SK-N-SH (cell line): ENCODE results near the gene NPPB. TPM values are rescaled to one million over a fixed set of nuclear protein-coding genes. Genes with fewer than 3 reads are reported as not detected.

ENCODE experiments used
- CTCF ChIA-PET: fragments of 300-600, 350-600 bp; formaldehyde crosslinking; extraction: SDS; loops from one replicate; lab custom pipeline; 2021; lab: Yijun Ruan, JAX
- POLR2A ChIA-PET: fragments of 350-600 bp; sonication (Branson Sonifier 250); formaldehyde crosslinking; extraction: SDS; loops from one replicate; lab custom pipeline; 2020; ENCODE audit warnings: antibody characterized with exemption, inconsistent platforms; lab: Yijun Ruan, JAX
- DNase-seq: peaks from one replicate; pipeline ENCODE4 v3.0.0; 2012
- H2AFZ ChIP-seq: fragments of 200-600 bp; sonication (generic); 2 replicates; pipeline ENCODE4 v1.8.1; 2016; ENCODE audit warnings: antibody characterized with exemption, mild to moderate bottlenecking, low read depth
- H3F3A ChIP-seq: fragments of 200-600 bp; sonication (generic); replicated peaks from 2 replicates; pipeline ENCODE3; 2016; ENCODE audit warnings: antibody characterized with exemption, mild to moderate bottlenecking; ENCODE audit not compliant: insufficient read depth
- H3K27ac ChIP-seq, 2 experiments: fragments of 200-500 bp in 1 of 2; fragments of 200-600 bp in 1 of 2; sonication (Bioruptor generic) in 1 of 2; sonication (generic), shearing (Covaris generic) in 1 of 2; 2 replicates each; pipeline versions ENCODE4 v1.5.1 to v1.6.1; 2014 to 2016; ENCODE audit warnings: low read depth in 2 of 2, inconsistent platforms in 1 of 2, low read length in 1 of 2, mild to moderate bottlenecking in 1 of 2, mixed read lengths in 1 of 2
- H3K27me3 ChIP-seq: fragments of 200-600 bp; sonication (generic), shearing (Covaris generic); 2 replicates; pipeline ENCODE4 v1.6.1; 2016; ENCODE audit warnings: mixed run types; ENCODE audit not compliant: insufficient read depth
- H3K36me3 ChIP-seq, 2 experiments: fragments of 200-500 bp in 1 of 2; fragments of 200-600 bp in 1 of 2; sonication (Bioruptor generic) in 1 of 2; sonication (generic) in 1 of 2; replicated peaks in 1 of 2; 2 replicates each; pipeline versions ENCODE3 to v1.5.1; 2014 to 2016; ENCODE audit warnings: low read length in 1 of 2, mild to moderate bottlenecking in 1 of 2; ENCODE audit not compliant: insufficient read depth in 2 of 2, control insufficient read depth in 1 of 2
- H3K4me1 ChIP-seq, 2 experiments: fragments of 200-500 bp in 1 of 2; fragments of 200-600 bp in 1 of 2; sonication (Bioruptor generic) in 1 of 2; sonication (generic), shearing (Covaris generic) in 1 of 2; 2 replicates each; pipeline versions ENCODE4 v1.5.1 to v1.6.1; 2014 to 2016; ENCODE audit warnings: low read depth in 1 of 2, low read length in 1 of 2, mixed run types in 1 of 2; ENCODE audit not compliant: insufficient read depth in 2 of 2, control insufficient read depth in 1 of 2
- H3K4me2 ChIP-seq: fragments of 200-600 bp; sonication (generic), shearing (Covaris generic); 2 replicates; pipeline ENCODE4 v1.6.1; 2017; ENCODE audit warnings: mixed run types
- H3K4me3 ChIP-seq, 2 experiments: fragments of 200-500 bp in 1 of 2; fragments of 200-600 bp in 1 of 2; sonication (Bioruptor generic) in 1 of 2; sonication (generic), shearing (Covaris generic) in 1 of 2; 2 replicates each; pipeline versions ENCODE4 v1.5.1 to v1.8.1; 2014 to 2016; ENCODE audit warnings: low read depth in 2 of 2, inconsistent platforms in 1 of 2, low read length in 1 of 2, mild to moderate bottlenecking in 1 of 2, mixed read lengths in 1 of 2, moderate library complexity in 1 of 2
- H3K79me2 ChIP-seq: fragments of 200-600 bp; sonication (generic); 2 replicates; pipeline ENCODE4 v1.8.1; 2017; ENCODE audit warnings: mild to moderate bottlenecking; ENCODE audit not compliant: insufficient read depth
- H3K9ac ChIP-seq: fragments of 200-600 bp; sonication (generic); 2 replicates; pipeline ENCODE4 v1.6.1; 2017; ENCODE audit warnings: mixed run types
- H3K9me2 ChIP-seq: fragments of 200-600 bp; sonication (generic); 2 replicates; pipeline ENCODE4 v1.6.1; 2017; ENCODE audit warnings: mixed run types
- H3K9me3 ChIP-seq: fragments of 200-600 bp; sonication (generic); 2 replicates; pipeline ENCODE4 v1.6.1; 2017; ENCODE audit warnings: mixed run types, mild to moderate bottlenecking, moderate library complexity
- H4K20me1 ChIP-seq: fragments of 200-600 bp; sonication (generic); 2 replicates; pipeline ENCODE4 v1.6.1; 2017; ENCODE audit warnings: mild to moderate bottlenecking, mixed run types; ENCODE audit not compliant: insufficient read depth
- CHD2 ChIP-seq: fragments of 150-350 bp; IDR thresholded peaks from 2 replicates; pipeline ENCODE4 v1.6.1; 2018; ENCODE audit warnings: low read length; ENCODE audit not compliant: partially characterized antibody
- EP300 ChIP-seq, 2 experiments: IDR thresholded peaks; 2 replicates each; pipeline versions ENCODE4 v1.4.0 to v1.6.1; 2012; ENCODE audit warnings: borderline replicate concordance in 1 of 2, low read depth in 1 of 2, low read length in 1 of 2
- EZH2phosphoT487 ChIP-seq: fragments of 200-600 bp; sonication (generic); IDR thresholded peaks from 2 replicates; pipeline ENCODE4 v1.6.1; 2017; ENCODE audit warnings: low read depth, mixed run types, mild to moderate bottlenecking, antibody characterized with exemption, moderate library complexity, borderline replicate concordance
- FOXJ3 ChIP-seq: sonication (generic); formaldehyde crosslinking; IDR thresholded peaks from 2 replicates; pipeline ENCODE4 v1.5.1; 2020; ENCODE audit warnings: mild to moderate bottlenecking, missing genetic modification reagents
- GATA2 ChIP-seq: sonication (generic); formaldehyde crosslinking; IDR thresholded peaks from 2 replicates; pipeline ENCODE4 v1.5.0; 2020; ENCODE audit warnings: mild to moderate bottlenecking, missing genetic modification reagents
- POLR2AphosphoS5 ChIP-seq: IDR thresholded peaks from 2 replicates; pipeline ENCODE4 v1.6.1; 2012; ENCODE audit warnings: low read depth, low read length
- RCOR1 ChIP-seq: fragments of 150-350 bp; IDR thresholded peaks from 2 replicates; pipeline ENCODE4 v1.6.1; 2017; ENCODE audit warnings: antibody characterized with exemption, low read length
- RFX5 ChIP-seq: IDR thresholded peaks from 2 replicates; pipeline ENCODE4 v1.6.1; 2012; ENCODE audit warnings: mild to moderate bottlenecking, improper control_type of control experiment, low read length
- RXRA ChIP-seq: IDR thresholded peaks from 2 replicates; pipeline ENCODE4 v1.4.0; 2012; ENCODE audit warnings: low read depth, mild to moderate bottlenecking, borderline replicate concordance
- SIN3A ChIP-seq: IDR thresholded peaks from 2 replicates; pipeline ENCODE4 v1.6.1; 2012; ENCODE audit warnings: low read depth, mild to moderate bottlenecking, low read length, moderate library complexity, borderline replicate concordance
- SMC3 ChIP-seq: IDR thresholded peaks from 2 replicates; pipeline ENCODE4 v1.6.1; 2012; ENCODE audit warnings: low read depth, low read length, improper control_type of control experiment
- TEAD4 ChIP-seq: IDR thresholded peaks from 2 replicates; pipeline ENCODE4 v1.4.0; 2012; ENCODE audit warnings: mild to moderate bottlenecking, borderline replicate concordance; ENCODE audit not compliant: insufficient read depth
- WGBS: methylation state at CpG from one replicate; pipeline ENCODE4 v1.1.6; 2017; ENCODE audit warnings: low lambda C conversion rate; 5-methylcytosine and 5-hydroxymethylcytosine counted together
- polyA plus RNA-seq, 3 experiments: library from polyadenylated mRNA; depleted of rRNA; stranded (reverse); fragments of >200 nt; gene quantifications; 2 replicates each; pipeline ENCODE4 v1.2.3, GENCODE V29; 2012
- TF ChIP-seq, protein P1 (sequence below): fragments of 150-350 bp; IDR thresholded peaks from 2 replicates; pipeline ENCODE4 v1.6.1; 2017; ENCODE audit warnings: antibody characterized with exemption, low read length, low read depth, borderline replicate concordance
- TF ChIP-seq, protein P2 (sequence below): IDR thresholded peaks from 2 replicates; pipeline ENCODE4; 2012
- TF ChIP-seq, protein P3 (sequence below): fragments of 150-350 bp; IDR thresholded peaks from 2 replicates; pipeline ENCODE4 v1.6.1; 2016; ENCODE audit warnings: mild to moderate bottlenecking, low read depth, low read length
- TF ChIP-seq, protein P4 (sequence below): IDR thresholded peaks from 2 replicates; pipeline ENCODE4 v1.4.0; 2012; ENCODE audit warnings: low read depth, borderline replicate concordance
- TF ChIP-seq, protein P5 (sequence below): IDR thresholded peaks from 2 replicates; pipeline ENCODE4 v1.4.0; 2012; ENCODE audit warnings: low read depth, borderline replicate concordance
- TF ChIP-seq, protein P6 (sequence below): IDR thresholded peaks from 2 replicates; pipeline ENCODE4 v1.4.0; 2012; ENCODE audit warnings: low read depth

The NPPB gene
- polyA plus RNA-seq, 1 of the 3 experiments (the other 2 are of a cell fraction) = 0.85 TPM

DNA sequence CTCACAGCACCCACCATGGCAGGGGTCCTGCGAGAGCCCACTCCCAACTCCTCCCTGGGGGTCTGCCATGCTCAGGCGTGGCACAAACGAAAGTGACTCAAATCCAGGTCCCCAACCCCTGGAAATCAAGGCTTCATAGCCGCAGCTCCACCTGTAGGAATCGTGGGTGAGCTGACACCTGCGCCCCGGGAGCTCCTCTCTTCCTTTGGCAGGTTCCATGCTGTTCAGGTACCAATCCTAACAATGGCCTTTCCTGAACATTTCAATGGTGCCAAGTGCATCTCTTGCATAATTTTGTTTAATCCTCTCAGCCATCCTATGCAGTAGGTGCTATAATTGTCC is 28.9 kb upstream of the NPPB start:
- no peak for DNase-seq

DNA sequence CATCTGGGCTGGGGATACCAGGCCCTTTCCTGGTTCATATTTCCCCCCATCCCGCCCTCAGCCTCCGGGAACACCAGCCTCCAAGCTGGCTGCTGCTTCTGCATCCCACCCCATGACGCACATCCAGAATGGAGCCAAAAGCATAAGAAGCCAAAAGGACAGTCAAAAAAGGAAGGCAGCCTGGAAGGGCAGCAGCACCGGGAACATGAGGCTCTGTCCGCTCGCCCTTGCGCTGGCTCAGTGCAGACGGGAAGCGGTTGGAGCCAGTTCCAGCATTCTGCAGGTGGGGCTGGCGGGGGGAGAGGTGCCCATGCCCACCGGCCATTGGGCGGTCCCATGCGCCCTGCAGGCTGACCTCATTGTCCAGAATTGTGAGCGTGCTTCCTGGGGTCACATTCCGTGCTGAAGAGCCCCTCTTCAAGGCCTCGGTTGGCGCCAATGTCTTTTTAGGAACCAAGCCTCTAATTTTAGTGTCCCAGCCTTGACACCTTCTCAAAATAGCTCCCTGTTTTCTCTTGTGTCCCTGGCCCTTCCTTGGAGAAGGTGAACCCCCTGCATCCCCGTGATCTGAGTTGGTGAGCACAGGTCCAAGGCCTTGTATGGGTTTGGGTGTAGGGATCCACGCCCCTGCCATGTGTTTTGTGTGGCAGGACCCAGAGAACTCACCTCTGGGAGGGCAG is 28.4 kb upstream of the NPPB start:
- no peaks in the 10 kb centered on the region for H3F3A ChIP-seq
- 66% methylated on average over 8 of the region's 19 CpGs for WGBS
- no peak overlapping the region for H2AFZ ChIP-seq
- no peaks in the 10 kb centered on the region for H3K9me2 ChIP-seq
- CTCF ChIA-PET = interaction anchor here (0.6 to 5.3 kb wide), 4 partner anchors 17 to 80 kb away, joined by 3 to 48 read pairs (median 5); no protein-coding TSS in a partner anchor
- H3K36me3 ChIP-seq = no peaks in the 10 kb centered on the region
- DNase-seq = no peak
- TF ChIP-seq SIN3A (no peak), RCOR1 (no peak), GATA2 (CRISPR knock-in tag) (no peak), POLR2AphosphoS5 (no peak), EP300 (IDR thresholded peaks at IDR 0.05; ENCODE audit: borderline replicate concordance in 1 of 2, low read depth in 1 of 2, low read length in 1 of 2) (no peak)
- TF ChIP-seq, protein P1, sequence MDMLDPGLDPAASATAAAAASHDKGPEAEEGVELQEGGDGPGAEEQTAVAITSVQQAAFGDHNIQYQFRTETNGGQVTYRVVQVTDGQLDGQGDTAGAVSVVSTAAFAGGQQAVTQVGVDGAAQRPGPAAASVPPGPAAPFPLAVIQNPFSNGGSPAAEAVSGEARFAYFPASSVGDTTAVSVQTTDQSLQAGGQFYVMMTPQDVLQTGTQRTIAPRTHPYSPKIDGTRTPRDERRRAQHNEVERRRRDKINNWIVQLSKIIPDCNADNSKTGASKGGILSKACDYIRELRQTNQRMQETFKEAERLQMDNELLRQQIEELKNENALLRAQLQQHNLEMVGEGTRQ = no peak
- TF ChIP-seq, protein P2, sequence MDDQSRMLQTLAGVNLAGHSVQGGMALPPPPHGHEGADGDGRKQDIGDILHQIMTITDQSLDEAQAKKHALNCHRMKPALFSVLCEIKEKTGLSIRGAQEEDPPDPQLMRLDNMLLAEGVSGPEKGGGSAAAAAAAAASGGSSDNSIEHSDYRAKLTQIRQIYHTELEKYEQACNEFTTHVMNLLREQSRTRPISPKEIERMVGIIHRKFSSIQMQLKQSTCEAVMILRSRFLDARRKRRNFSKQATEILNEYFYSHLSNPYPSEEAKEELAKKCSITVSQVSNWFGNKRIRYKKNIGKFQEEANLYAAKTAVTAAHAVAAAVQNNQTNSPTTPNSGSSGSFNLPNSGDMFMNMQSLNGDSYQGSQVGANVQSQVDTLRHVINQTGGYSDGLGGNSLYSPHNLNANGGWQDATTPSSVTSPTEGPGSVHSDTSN = no peak
- TF ChIP-seq, protein P3, sequence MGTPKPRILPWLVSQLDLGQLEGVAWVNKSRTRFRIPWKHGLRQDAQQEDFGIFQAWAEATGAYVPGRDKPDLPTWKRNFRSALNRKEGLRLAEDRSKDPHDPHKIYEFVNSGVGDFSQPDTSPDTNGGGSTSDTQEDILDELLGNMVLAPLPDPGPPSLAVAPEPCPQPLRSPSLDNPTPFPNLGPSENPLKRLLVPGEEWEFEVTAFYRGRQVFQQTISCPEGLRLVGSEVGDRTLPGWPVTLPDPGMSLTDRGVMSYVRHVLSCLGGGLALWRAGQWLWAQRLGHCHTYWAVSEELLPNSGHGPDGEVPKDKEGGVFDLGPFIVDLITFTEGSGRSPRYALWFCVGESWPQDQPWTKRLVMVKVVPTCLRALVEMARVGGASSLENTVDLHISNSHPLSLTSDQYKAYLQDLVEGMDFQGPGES = no peak
- TF ChIP-seq, protein P4, sequence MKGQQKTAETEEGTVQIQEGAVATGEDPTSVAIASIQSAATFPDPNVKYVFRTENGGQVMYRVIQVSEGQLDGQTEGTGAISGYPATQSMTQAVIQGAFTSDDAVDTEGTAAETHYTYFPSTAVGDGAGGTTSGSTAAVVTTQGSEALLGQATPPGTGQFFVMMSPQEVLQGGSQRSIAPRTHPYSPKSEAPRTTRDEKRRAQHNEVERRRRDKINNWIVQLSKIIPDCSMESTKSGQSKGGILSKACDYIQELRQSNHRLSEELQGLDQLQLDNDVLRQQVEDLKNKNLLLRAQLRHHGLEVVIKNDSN = no peak
- H3K9ac ChIP-seq = no peak overlapping the region
- peaks cover 0 to 20% of the 10 kb centered on the region in 2 experiments; a peak in 2 of 4 replicates for H3K4me1 ChIP-seq
- no peak overlapping the region for H3K4me3 ChIP-seq
- H4K20me1 ChIP-seq = no peaks in the 10 kb centered on the region
- POLR2A ChIA-PET = interaction anchor here (0.6 to 1.1 kb wide), 2 partner anchors 45 to 75 kb away, joined by 3 to 5 read pairs; no protein-coding TSS in a partner anchor
- H3K4me2 ChIP-seq = no peak overlapping the region
- no peak overlapping the region for H3K27ac ChIP-seq
- no peaks in the 10 kb centered on the region for H3K79me2 ChIP-seq
- H3K27me3 ChIP-seq = 0 out of 2 replicates have a peak, but pooled peaks cover 4% of the 10 kb centered on the region
- no peaks in the 10 kb centered on the region for H3K9me3 ChIP-seq

More for the DNA sequence above, 28.9 kb upstream of the NPPB start:
- Histone ChIP-seq H4K20me1 (no peaks in the 10 kb centered on the region), H3K9me2 (no peaks in the 10 kb centered on the region), H2AFZ (no peak overlapping the region), H3K9ac (no peak overlapping the region), H3K27me3 (0 out of 2 replicates have a peak, but pooled peaks cover 6% of the 10 kb centered on the region), H3K4me2 (no peak overlapping the region), H3K36me3 (no peaks in the 10 kb centered on the region), H3K27ac (no peak overlapping the region), H3F3A (no peaks in the 10 kb centered on the region), H3K4me3 (no peak overlapping the region), H3K4me1 (peaks cover 0 to 19% of the 10 kb centered on the region in 2 experiments; a peak in 2 of 4 replicates), H3K79me2 (no peaks in the 10 kb centered on the region), H3K9me3 (no peaks in the 10 kb centered on the region)
- CTCF ChIA-PET = interaction anchor here (0.9 to 5.3 kb wide), 4 partner anchors 17 to 237 kb away, joined by 3 to 48 read pairs (median 5); no protein-coding TSS in a partner anchor
- WGBS = 94% methylated on average over 3 of the region's 7 CpGs
- no peak for TF ChIP-seq RXRA
- no peak for TF ChIP-seq SMC3
- no peak for TF ChIP-seq TEAD4
- TF ChIP-seq, protein P2 = no peak
- no peak for TF ChIP-seq CHD2
- TF ChIP-seq EZH2phosphoT487 = no peak
- no peak for TF ChIP-seq FOXJ3 (CRISPR knock-in tag)
- TF ChIP-seq RFX5 = no peak
- TF ChIP-seq EP300 (IDR thresholded peaks at IDR 0.05; ENCODE audit: borderline replicate concordance in 1 of 2, low read depth in 1 of 2, low read length in 1 of 2) = no peak
- TF ChIP-seq, protein P5, sequence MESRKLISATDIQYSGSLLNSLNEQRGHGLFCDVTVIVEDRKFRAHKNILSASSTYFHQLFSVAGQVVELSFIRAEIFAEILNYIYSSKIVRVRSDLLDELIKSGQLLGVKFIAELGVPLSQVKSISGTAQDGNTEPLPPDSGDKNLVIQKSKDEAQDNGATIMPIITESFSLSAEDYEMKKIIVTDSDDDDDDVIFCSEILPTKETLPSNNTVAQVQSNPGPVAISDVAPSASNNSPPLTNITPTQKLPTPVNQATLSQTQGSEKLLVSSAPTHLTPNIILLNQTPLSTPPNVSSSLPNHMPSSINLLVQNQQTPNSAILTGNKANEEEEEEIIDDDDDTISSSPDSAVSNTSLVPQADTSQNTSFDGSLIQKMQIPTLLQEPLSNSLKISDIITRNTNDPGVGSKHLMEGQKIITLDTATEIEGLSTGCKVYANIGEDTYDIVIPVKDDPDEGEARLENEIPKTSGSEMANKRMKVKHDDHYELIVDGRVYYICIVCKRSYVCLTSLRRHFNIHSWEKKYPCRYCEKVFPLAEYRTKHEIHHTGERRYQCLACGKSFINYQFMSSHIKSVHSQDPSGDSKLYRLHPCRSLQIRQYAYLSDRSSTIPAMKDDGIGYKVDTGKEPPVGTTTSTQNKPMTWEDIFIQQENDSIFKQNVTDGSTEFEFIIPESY = no peak
- TF ChIP-seq, protein P6, sequence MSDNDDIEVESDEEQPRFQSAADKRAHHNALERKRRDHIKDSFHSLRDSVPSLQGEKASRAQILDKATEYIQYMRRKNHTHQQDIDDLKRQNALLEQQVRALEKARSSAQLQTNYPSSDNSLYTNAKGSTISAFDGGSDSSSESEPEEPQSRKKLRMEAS = no peak
- no peak for TF ChIP-seq POLR2AphosphoS5
- no peak for TF ChIP-seq RCOR1
- POLR2A ChIA-PET = interaction anchor here (1.1 kb wide), 1 partner anchor 46 kb away, joined by 3 read pairs; no protein-coding TSS in a partner anchor
